Measurements from ENCODE around the gene WDR47. TPM values are rescaled to one million over a fixed set of nuclear protein-coding genes. Genes with fewer than 3 reads are reported as not detected.

The WDR47 gene
- total and polyA plus RNA-seq, 10 of the 15 experiments (the other 5 are each of a cell fraction or from before 2014, with no cell fraction given) = 2.4 to 9.7 (median 5.9) TPM

DNA sequence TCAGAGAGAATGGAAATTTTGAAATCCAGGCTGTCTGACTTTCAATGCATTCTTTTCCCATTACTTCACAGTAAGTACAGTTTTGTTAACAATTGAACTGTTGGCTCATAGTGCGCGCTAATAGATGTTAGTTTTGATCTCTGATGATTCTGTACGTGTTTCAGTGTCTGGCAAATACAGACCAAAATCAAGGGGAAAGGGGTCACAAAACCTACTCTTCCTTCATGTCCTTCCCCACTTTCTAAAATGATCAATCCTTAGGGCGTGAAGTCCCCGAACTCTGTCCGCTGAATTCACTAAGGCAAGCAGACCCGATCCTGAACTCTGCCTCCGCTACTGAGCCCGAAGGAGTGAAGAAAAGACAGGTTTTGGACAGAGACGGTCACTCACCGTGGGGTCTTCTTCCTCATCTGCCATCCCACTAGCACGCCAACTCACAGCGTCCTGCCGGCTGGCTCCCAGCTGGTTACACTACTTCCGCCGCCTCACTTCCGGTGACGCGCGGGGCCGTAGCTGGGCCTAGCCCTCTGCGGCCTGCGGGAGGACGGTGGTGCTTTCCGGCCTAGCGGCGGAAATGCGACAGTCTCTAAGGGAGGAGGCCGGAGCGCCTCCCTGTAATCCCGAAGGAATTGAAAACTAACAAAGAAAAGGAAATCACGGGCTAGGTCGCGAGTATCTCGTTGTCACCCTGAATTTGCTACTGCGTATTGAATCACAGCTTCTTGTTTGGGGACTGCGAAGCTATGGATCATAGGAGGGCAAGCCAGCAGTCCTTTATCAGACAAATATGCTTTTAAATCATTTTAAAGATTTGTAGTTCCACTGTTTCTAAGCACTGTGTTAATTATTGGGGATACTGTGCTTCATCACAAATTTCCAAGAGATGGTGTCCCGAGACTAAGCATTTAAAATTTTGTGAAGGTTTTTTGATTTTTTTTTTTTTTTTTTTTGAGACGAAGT is 33.9 kb upstream of the WDR47 start, which contains the start of gene TAF13 (continued):
- no peak for TF ChIP-seq SMC3 (IDR thresholded peaks at IDR 0.05; ENCODE audit: borderline replicate concordance, low read length)
- no peak for TF ChIP-seq KLF5 (IDR thresholded peaks at IDR 0.05; ENCODE audit: partially characterized antibody)
- TF ChIP-seq PAX5 (IDR thresholded peaks at IDR 0.05; ENCODE audit: borderline replicate concordance, low read depth, low read length) = peak; percentile 62; the same call in 1 of the 2 replicates
- TF ChIP-seq BMI1 (IDR thresholded peaks at IDR 0.05; ENCODE audit: borderline replicate concordance) = no peak
- peak; percentile 21 for TF ChIP-seq SMAD1 (IDR thresholded peaks at IDR 0.05; ENCODE audit: low read depth, partially characterized antibody)
- TF ChIP-seq ATF7 (IDR thresholded peaks at IDR 0.05; ENCODE audit: low read depth) = peak; percentile 61
- TF ChIP-seq TCF12 (IDR thresholded peaks at IDR 0.05; ENCODE audit: low read depth, low read length) = peak; percentile 87
- TF ChIP-seq, protein P1, sequence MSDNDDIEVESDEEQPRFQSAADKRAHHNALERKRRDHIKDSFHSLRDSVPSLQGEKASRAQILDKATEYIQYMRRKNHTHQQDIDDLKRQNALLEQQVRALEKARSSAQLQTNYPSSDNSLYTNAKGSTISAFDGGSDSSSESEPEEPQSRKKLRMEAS (IDR thresholded peaks at IDR 0.05; ENCODE audit: low read depth, low read length) = peak; percentile 84
- peak in 1 of 2 experiments; percentile 62; a peak in 1 of 4 replicates for TF ChIP-seq ETV6 (conservative IDR thresholded peaks at IDR 0.05 in 1 of 2, IDR thresholded peaks at IDR 0.05 in 1 of 2; ENCODE audit: borderline replicate concordance in 1 of 2, low read depth in 1 of 2)
- peak; percentile 95 for TF ChIP-seq CREB1 (IDR thresholded peaks at IDR 0.05; ENCODE audit: low read depth)
- TF ChIP-seq MEF2B (IDR thresholded peaks at IDR 0.05; ENCODE audit: partially characterized antibody, poor library complexity, severe bottlenecking) = peak; percentile 93
- peak; percentile 78; the same call in 1 of the 2 replicates for TF ChIP-seq RB1 (IDR thresholded peaks at IDR 0.05; ENCODE audit: borderline replicate concordance)
- no peak; a peak in 1 of 4 replicates for TF ChIP-seq SRF (IDR thresholded peaks at IDR 0.05; ENCODE audit: low read depth in 2 of 2, low read length in 2 of 2)
- TF ChIP-seq HDGF (IDR thresholded peaks at IDR 0.05) = peak; percentile 69
- TF ChIP-seq, protein P2, sequence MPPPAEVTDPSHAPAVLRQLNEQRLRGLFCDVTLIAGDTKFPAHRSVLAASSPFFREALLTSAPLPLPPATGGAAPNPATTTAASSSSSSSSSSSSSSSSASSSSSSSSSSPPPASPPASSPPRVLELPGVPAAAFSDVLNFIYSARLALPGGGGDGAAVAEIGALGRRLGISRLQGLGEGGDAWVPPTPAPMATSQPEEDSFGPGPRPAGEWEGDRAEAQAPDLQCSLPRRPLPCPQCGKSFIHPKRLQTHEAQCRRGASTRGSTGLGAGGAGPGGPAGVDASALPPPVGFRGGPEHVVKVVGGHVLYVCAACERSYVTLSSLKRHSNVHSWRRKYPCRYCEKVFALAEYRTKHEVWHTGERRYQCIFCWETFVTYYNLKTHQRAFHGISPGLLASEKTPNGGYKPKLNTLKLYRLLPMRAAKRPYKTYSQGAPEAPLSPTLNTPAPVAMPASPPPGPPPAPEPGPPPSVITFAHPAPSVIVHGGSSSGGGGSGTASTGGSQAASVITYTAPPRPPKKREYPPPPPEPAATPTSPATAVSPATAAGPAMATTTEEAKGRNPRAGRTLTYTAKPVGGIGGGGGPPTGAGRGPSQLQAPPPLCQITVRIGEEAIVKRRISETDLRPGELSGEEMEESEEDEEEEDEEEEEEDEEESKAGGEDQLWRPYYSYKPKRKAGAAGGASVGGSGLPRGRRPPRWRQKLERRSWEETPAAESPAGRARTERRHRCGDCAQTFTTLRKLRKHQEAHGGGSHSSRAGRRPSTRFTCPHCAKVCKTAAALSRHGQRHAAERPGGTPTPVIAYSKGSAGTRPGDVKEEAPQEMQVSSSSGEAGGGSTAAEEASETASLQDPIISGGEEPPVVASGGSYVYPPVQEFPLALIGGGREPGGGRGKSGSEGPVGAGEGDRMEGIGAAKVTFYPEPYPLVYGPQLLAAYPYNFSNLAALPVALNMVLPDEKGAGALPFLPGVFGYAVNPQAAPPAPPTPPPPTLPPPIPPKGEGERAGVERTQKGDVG (CRISPR knock-in tag; IDR thresholded peaks at IDR 0.05) = no peak
- TF ChIP-seq FOXM1 (IDR thresholded peaks at IDR 0.05; ENCODE audit: low read depth, low read length) = no peak
- no peak; the same call in 1 of the 2 replicates for TF ChIP-seq RAD51 (IDR thresholded peaks at IDR 0.05)
- peak; percentile 76 for TF ChIP-seq GATAD2B (conservative IDR thresholded peaks at IDR 0.05; ENCODE audit: low read depth)
- TF ChIP-seq, protein P3, sequence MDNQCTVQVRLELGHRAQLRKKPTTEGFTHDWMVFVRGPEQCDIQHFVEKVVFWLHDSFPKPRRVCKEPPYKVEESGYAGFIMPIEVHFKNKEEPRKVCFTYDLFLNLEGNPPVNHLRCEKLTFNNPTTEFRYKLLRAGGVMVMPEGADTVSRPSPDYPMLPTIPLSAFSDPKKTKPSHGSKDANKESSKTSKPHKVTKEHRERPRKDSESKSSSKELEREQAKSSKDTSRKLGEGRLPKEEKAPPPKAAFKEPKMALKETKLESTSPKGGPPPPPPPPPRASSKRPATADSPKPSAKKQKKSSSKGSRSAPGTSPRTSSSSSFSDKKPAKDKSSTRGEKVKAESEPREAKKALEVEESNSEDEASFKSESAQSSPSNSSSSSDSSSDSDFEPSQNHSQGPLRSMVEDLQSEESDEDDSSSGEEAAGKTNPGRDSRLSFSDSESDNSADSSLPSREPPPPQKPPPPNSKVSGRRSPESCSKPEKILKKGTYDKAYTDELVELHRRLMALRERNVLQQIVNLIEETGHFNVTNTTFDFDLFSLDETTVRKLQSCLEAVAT (IDR thresholded peaks at IDR 0.05) = peak; percentile 61; the same call in 1 of the 2 replicates
- TF ChIP-seq IRF4 (IDR thresholded peaks at IDR 0.05; ENCODE audit: low read depth, low read length) = 0 out of 2 replicates have a peak, but pooled peaks have one; percentile 9
- no peak for TF ChIP-seq NR2C2 (IDR thresholded peaks at IDR 0.05; ENCODE audit: borderline replicate concordance, control insufficient read depth, insufficient read length, low read depth)
- peak; percentile 70; the same call in 1 of the 2 replicates for TF ChIP-seq NBN (IDR thresholded peaks at IDR 0.05)
- peak; percentile 85 for TF ChIP-seq RELA (IDR thresholded peaks at IDR 0.05; ENCODE audit: borderline replicate concordance, partially characterized antibody)
